ENCODE results near the gene PDE6B.
"Not testable (repeated sequence)": the region's sequence is repeated elsewhere in the genome, so short reads cannot be mapped to it uniquely, and the experiment has no call there.

The PDE6B gene

DNA sequence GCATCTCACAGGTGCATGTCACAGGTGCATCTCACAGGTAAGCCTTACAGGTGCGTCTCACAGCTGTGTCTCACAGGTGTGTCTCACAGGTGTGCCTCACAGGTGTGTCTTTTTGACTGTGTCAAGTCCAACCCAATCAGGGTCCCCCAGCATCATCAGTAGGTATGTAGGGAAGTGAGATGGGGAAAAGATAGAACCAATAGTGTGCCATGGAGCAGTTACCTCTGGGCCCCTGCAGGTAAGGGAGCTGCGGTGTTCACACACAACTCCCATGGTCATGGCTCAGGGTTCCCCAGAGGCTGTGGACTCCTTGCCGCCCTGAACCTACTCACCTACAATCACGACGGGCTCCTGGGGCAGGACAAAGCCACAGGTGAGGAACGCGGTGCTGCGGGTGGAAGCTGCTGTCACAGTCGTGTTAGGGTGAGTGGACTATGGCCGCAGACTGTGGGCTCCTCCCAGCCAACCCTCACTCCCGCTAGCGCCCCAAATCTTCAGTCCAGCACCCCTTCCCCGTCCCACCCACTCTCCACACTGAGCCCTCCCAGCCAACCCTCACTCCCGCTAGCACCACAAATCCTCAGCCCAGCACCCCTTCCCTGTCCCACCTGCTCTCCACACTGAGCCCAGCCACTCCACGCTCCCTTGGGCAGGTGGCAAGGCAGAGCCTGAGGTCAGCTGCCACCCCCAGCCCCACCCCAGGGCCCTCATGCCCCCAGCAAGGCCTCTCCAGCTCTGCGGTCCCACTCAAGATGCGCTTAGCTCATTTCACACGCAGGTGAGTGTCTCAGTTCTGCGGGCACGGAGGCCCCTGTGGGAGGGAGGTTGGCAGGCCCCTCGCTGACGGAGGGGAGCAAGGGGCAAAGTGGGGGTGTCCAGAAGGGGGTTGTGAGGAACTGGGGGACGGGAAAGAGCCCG, 2.1 kb upstream of the PDE6B start:
- no peak for DNase-seq

DNA sequence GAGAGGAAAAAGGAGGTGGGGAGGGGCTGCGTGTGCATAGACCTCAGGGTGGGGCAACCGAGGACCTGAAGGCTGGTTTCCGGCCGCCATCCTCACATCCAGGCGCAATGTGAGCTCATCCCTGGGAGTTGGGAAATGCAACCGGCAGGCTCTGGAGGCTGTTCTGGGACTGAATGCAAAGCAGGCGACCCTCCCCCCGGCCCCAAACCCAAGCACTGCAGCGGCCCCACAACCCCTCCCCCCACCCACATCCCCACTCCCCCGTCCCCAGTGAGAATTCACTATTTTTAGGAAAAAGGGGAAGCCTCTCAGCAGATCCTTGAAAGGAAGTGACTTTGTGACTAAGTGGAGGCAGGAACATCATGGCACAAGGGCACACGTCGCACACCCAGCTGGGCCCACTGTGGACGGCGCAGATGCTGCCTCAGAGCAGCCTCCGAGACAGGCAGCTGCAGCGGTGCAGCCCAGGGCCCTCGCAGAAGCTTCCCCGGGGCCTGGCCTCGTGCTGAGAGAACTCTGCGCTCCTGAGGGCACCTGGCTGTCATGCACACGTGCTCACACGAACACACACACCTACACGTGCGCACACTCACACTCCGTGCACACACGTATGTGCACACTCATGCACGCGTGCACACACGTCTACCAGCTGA, 1.3 kb upstream of the PDE6B start:
- DNase-seq = no peak

DNA sequence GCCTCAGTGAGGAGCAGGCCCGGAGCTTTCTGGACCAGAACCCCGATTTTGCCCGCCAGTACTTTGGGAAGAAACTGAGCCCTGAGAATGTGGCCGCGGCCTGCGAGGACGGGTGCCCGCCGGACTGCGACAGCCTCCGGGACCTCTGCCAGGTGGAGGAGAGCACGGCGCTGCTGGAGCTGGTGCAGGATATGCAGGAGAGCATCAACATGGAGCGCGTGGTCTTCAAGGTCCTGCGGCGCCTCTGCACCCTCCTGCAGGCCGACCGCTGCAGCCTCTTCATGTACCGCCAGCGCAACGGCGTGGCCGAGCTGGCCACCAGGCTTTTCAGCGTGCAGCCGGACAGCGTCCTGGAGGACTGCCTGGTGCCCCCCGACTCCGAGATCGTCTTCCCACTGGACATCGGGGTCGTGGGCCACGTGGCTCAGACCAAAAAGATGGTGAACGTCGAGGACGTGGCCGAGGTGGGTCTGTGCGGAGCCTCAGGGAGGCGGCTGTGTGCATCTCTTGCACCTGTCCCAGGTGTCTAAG, 323 bp downstream of the PDE6B start:
- no peak for DNase-seq

DNA sequence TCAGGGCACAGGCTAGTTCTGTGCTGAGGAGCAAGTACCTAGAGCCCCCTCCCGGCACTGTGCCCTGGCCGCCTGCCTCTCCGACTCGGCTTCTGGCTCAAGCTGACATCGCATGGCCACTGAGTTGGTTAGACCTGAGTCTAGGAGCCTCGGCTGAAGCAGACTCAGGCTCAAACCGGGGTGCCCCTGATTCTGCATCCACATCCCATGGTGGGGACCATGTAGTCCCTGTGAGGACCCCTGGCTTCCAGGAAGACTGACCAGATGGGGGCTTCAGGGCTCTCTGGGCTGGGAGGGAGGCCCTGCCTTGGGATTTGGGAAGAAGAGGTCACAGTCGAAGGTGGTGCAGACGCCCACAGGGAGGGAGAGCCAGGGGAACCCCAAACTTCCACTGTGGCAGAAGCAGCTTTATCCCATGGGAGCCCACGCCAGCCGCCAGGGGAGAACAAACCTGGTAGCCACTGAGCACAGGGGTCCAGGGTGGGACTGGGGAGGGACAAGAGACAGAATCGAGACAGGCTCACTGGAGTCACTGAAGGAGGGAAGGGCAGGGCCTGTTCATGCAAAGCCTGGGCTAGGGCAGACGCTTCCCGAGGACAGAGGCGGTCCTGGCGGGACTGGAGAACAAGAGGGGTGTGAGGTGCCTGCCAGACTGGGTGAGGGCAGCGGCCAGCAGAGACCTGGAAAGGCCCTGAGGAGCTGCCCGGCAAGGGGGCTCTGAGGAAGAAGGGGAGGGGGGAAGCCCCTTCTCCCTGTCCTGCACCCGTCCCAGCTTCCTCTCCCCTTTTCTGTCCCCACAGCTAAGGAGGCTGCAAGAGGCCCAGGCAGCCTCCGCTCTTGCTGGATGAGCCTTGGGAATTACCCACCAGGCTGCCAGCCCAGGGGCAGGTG, 1.1 kb downstream of the PDE6B start:
- DNase-seq = no peak

DNA sequence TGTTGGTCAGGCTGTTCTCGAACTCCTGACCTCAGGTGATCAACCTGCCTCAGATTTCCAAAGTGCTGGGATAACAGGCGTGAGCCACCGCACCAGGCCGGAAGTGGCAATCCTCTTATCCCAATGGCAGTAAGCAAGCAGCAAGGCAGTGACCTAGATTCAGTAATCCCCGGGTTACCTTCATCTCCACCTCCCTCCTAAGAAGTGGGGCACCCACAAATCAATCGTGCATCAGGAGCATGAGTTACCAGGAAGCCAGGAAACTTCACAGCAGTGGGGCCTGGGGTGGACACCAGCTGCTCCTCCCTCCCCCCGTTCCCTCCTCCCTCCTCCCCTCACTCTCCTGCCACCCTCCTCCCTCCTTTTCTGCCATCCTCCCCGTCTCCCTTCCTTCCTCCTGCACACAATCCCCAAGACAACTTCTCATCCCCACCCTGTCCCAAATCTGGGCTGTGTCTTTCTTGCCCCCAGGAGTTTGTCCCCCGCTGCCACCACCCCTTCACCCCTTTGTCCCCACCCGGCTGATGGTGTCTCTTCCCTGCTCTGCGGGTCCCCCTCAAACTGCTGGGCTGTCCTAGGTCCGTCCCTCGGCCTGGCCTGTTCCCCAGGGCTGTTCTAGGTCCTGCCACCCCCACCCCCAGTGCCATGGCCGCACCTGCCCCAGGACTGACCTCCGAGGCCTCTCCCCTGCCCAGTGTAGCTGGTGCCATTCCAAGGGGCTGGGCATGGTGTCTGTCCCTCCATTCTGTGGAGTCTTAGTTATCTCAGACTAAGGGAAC, 2.2 kb downstream of the PDE6B start:
- no peak for DNase-seq

DNA sequence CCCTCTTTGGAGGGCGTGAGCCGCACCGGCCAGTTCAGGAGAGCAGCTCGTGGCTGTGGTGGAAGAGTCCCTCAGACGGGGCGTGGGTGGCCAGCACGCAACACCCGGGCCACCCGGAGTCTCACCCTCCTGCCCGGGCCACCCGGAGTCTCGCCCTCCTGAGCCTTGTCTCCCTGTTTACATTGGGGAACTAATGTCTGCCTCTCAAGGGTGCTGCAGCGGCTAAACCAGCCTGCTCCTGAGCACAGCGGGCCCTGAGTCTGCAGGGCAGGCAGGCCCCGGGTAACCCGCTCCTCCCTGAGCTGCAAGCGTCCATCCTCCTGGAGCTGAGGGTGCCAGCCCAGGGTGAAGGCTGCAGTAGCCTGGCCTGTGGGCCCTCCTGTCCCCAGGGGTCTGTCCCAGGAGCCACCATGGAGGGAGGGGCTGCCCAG, 3.0 kb downstream of the PDE6B start:
- no peak for DNase-seq

DNA sequence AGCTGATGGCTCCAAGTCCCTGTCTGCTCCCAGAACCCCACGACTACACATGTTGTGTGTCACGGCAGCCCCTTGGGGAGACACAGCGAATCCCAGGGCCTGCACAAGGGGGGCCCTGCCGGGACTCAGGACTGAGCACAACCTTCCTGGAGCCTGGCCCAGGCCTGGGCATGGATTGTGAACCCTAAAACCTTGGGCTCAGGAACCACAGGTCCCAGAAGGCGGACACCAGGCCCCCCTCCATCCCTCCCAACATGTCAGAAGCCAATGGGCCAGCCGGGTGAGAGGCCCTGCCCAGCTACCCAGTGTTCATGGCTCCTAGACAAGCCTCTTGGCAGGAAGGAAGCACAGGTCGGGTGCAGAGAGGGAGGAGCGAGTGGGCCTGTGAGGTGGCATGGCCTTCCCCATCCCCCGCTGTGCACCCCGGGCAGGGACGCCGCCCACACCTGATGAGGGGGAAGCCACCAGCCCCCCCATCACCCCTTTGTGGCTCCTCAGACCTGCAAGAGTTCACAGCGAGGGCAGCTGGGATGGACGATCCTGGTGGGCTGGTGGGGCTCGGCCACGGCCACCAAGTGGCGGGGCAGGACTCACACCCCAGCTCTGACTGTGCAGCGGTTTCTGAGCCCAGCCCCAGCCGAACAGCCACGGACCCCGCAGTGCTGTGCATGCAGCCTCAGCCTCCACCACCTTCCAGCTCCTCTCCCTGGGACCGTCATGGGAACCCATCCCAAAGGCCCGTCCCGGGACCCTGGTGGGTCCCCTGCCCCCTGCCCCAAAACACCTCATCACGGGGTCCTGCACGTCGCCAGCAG, 3.7 kb downstream of the PDE6B start:
- DNase-seq = no peak

DNA sequence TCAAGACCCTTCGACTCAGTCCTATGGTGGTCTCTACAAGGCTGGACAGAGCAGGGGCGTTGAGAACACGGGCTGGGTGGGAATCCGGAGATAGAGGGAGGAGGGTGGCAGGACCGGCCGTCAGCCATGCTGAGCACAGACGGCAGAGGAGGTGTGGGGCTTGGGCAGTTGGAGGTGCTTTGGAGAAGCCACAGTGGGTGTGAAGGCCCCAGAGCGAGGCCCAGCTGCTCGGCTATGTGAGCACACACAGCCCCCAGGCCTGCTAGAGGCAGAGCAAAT, 4.2 kb downstream of the PDE6B start:
- no peak for DNase-seq

DNA sequence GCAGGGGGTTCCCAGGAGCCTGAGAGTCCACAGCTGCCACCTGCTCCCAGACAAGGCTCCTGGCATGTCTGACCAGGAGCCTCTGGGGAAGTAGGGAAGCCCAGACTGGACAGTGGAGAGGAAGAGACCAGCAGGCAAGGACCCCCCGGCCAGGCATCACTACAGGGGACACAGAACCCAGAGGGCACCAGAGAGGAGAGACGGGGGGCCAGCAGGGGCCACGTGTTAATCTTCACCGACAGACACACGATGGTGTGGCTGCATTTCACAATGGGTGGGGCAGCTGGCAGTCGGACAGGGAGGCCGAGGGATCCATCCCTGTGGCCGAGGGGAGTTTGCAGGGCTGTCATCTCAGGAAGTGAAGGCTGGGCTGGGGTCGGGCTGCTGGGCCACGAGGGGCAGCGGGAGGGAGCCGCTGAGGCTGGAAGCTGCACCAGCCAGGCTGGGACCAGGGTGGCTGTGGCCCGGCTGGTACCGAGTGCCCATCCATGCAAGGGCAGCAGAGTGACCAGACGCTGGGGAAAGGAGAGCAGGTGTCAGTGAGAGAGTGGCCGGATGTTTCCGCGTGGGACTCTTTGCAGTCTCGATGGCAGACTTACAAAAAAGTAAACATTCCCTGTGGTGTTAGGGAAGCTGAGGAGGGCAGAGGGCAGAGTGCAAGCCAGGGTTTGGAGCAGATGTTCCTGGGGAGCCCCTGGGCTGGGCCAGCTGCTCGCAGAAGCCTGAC, 4.7 kb downstream of the PDE6B start:
- DNase-seq = no peak

DNA sequence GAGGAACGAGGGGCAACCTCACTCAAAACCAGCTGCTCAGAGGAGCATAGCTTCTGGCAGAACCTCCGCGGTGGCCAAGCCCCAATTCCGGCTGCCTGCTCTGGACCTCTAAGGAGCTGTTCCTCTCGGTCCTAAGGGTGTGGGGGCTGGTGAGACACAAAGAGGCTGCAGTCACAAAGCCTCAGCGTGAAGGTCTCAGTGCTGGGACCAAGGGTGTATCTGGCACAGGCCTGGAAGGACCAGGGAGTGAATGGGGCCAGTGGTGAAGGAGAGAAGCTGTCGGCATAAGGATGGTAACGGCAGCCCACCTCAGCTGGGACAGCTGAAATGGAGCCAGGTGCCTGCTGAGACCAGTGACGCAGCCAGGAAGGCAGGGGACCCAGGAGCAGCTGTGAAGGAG, 5.3 kb downstream of the PDE6B start:
- no peak for DNase-seq

DNA sequence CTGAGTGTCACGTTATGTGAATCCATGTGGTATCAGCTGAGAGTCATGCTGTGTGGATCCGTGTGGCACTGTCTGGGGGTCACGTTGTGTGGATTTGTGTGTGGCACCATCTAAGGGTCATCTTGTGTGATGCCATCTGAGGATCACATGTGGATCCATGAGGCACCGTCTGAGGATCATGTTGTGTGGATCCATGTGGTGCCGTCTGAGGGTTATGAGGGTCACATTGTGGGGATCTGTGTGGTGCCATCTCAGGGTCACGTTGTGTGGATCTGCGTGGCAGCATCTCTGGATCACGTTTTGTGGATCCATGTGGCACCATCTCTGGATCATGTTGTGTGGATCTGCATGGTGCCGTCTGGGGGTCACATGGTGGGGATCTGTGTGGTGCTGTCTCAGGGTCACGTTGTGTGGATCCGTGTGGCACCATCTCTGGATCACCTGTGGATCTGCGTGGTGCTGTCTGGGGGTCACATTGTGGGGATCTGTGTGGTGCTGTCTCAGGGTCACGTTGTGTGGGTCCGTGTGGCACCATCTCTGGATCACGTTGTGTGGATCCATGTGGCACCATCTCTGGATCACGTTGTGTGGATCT, 6.9 kb downstream of the PDE6B start:
- DNase-seq = no peak

DNA sequence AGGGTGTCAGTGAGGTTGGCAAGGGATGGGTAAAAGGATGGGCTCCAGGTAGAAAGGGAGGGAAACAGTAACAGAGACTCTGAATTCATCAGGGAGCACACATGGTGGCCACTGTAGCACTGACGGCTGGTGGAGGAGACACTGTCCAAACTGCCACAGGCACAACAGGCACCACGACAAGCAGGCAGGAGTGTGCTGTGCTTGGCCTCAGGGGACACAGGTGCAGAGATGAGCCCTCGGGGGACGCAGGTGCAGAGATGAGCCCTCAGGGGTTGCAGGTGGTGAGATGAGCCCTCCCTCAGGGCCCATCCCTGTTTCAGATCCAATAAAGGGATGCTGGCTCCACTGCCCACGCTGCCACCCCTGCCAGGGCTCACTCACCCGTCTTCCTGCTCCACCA, 7.6 kb downstream of the PDE6B start:
- DNase-seq = no peak

DNA sequence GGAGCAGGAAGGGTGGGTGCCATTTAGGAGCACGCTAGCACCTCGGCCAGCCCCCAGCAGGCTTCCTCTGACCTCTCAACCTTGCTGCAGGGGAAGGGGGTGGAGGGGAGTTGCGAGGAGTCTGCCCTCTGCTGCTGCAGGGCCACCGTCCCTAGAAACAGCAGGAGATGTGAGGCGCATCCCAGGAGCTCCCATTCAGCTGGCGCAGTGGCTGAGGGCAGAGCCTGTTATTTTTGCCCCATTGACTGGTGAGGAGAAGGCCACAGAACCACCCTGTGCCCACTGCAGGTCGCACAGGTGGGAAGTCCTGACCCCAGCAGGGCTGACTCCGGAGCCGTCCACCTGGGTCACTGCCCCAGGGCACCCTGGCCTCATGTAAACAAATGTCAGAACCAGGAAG, 8.0 kb downstream of the PDE6B start:
- no peak for DNase-seq

DNA sequence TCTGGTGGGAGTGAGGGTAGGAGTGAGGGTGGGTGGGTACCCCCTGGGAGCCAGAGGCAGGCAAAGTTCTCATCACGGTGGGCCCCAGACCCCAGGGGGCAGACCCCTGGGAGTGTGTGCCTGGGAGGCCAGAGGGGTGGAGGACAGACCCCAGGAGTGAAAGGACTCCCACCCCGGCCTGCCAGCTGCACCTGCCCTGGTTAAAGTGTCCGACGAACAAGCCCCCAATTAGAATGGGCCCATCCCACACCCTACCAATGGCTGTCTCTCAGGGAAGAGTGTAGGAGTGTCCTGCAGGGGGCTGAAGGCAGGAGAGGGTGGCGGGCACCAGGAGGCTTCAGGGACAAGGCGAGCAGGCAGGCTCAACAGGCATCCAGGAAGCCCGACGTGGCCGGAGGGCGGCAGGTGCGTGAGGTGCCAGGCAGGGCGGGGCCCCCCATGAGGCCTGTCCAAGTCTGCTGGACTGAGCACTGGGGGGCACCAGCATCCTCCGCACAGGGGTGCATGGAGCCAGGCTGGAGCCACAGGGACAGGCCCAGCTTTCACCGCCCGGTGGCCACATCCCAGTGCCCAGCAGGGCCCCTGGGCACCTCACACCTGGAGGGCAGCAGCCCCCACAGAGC, 8.7 kb downstream of the PDE6B start:
- DNase-seq = no peak

DNA sequence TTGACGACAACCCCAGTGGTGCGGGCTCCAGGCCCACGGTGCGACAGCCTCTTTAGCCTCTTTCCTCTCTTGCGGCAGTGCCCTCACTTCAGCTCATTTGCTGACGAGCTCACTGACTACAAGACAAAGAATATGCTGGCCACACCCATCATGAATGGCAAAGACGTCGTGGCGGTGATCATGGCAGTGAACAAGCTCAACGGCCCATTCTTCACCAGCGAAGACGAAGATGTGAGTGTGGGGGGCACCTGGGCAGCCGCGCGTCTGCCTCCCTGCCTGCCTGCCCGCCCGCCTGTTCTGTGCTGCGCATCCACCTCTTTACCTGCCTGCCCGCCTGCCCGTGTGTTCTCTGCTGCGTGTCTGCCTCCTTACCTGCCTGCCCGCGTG, 9.2 kb downstream of the PDE6B start:
- DNase-seq = no peak

DNA sequence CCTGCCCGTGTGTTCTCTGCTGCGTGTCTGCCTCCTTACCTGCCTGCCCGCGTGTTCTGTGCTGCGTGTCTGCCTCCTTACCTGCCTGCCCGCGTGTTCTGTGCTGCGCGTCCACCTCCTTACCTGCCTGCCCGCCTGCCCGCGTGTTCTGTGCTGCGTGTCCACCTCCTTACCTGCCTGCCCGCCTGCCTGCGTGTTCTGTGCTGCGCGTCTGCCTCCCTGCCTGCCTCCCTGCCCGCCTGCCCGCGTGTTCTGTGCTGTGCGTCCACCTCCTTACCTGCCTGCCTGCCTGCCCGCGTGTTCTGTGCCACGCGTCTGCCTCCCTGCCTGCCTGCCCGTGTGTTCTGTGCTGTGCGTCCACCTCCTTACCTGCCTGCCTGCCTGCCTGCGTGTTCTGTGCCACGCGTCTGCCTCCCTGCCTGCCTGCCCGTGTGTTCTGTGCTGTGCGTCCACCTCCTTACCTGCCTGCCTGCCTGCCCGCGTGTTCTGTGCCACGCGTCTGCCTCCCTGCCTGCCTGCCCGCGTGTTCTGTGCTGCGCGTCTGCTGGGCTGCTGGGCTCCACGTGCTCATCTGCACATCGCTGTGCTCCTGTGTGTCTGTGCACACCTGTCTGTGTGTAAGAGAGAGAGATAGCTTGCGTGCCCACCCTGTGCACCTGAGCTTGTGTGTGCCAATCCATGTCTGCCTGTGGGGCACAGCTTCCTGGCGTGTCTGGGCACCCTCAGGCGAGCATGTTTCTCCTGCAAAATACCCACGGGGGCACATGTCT, 9.9 kb downstream of the PDE6B start:
- not testable (repeated sequence) for DNase-seq

DNA sequence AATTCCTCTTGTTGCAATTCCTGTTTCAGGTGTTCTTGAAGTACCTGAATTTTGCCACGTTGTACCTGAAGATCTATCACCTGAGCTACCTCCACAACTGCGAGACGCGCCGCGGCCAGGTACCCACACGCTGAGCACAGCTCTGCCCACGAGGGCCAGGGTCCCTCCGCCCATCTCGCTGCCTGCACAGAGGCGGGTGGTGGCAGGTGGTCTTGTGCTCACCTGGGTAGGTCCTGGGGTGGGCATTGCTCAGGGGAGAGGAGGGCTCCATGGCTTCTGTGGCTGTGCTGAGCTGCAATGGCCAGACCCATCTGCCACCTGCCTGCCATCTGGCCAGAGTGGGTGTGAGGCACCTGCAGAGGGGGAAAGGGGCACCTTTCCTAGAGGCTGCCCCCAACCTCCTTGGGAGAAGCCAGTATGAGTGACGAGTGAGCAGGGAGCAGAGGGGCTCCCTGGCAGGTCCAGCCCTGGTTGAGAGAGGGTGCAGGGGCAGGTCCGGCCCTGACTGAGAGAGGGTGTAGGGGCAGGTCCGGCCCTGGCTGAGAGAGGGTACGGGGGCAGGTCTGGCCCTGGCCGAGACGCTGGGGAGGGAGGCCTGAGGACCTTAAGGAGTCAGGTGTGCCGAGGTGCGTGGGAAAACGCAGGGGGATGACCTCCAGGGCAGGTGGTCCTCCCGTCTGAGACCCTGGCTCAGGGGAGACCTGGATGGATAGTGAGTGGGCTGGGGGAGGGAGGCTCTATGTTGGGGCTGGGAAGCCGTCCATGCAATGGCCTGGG, 10.7 kb downstream of the PDE6B start:
- no peak for DNase-seq

DNA sequence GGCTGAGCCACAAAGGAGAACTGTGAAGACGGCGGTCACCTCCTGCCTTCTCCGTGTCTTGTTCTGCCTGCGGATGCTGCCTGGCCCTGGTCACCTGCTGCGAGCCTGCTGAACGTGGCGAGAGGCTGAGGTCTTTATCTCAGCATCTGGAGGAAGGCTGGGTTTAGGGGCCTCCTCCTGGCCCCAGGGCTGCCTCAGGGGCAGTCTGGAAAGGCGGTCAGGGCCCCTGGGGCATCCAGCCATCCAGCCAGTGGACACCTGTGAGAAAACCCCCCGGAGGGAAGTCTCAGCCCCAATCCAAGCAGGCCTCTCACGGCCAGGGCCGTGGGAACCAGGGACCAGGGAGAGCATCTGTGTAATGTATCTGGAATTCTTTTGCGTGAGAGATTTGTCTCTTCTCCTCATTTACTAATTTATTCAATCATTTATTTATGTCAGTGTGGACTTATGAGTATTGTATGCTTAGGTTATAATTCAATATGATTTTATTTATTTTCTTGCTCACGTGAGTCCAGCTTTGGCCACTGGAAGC, 11.3 kb downstream of the PDE6B start:
- DNase-seq = no peak
